ENCODE results near the gene L1CAM.

L1CAM gene

GRCh38 chrX:153909024-153909979 lies 23.3 kb upstream of the L1CAM start:
- TF ChIP-seq CTCF (conservative IDR thresholded peaks at IDR 0.05; ENCODE audit: control insufficient read depth, insufficient read depth, low read depth, low read length), result no peak
- DNase-seq (ENCODE audit: low read depth), result no peak
- H3K4me3 ChIP-seq (ENCODE audit: control insufficient read depth, low read depth, low read length), result no peak overlapping the region

GRCh38 chrX:153908219-153908860 lies 22.4 kb upstream of the L1CAM start:
- H3K4me3 ChIP-seq (ENCODE audit: control insufficient read depth, low read depth, low read length), result no peak overlapping the region
- TF ChIP-seq CTCF (conservative IDR thresholded peaks at IDR 0.05; ENCODE audit: control insufficient read depth, insufficient read depth, low read depth, low read length), result no peak
- no peak for DNase-seq (ENCODE audit: low read depth)

GRCh38 chrX:153907456-153907855 lies 21.5 kb upstream of the L1CAM start:
- no peak overlapping the region for H3K4me3 ChIP-seq (ENCODE audit: control insufficient read depth, low read depth, low read length)
- no peak for DNase-seq (ENCODE audit: low read depth)
- no peak for TF ChIP-seq CTCF (conservative IDR thresholded peaks at IDR 0.05; ENCODE audit: control insufficient read depth, insufficient read depth, low read depth, low read length)

- DNase-seq (ENCODE audit: low read depth), result no peak
- TF ChIP-seq CTCF (conservative IDR thresholded peaks at IDR 0.05; ENCODE audit: control insufficient read depth, insufficient read depth, low read depth, low read length), result no peak
- H3K4me3 ChIP-seq (ENCODE audit: control insufficient read depth, low read depth, low read length), result no peak overlapping the region
Measured at GRCh38 chrX:153906126-153906917, 20.3 kb upstream of the L1CAM start.

GRCh38 chrX:153905481-153906095 lies 19.6 kb upstream of the L1CAM start:
- TF ChIP-seq CTCF (conservative IDR thresholded peaks at IDR 0.05; ENCODE audit: control insufficient read depth, insufficient read depth, low read depth, low read length), result no peak
- no peak overlapping the region for H3K4me3 ChIP-seq (ENCODE audit: control insufficient read depth, low read depth, low read length)
- no peak for DNase-seq (ENCODE audit: low read depth)
